ENCODE data around the gene NHERF2. TPM values are rescaled to one million over a fixed set of nuclear protein-coding genes. Genes with fewer than 3 reads are reported as not detected.

The NHERF2 gene
- polyA plus RNA-seq, 2 of the 4 experiments (the other 2 are of a cell fraction): 32.3 to 35.0 TPM

DNA sequence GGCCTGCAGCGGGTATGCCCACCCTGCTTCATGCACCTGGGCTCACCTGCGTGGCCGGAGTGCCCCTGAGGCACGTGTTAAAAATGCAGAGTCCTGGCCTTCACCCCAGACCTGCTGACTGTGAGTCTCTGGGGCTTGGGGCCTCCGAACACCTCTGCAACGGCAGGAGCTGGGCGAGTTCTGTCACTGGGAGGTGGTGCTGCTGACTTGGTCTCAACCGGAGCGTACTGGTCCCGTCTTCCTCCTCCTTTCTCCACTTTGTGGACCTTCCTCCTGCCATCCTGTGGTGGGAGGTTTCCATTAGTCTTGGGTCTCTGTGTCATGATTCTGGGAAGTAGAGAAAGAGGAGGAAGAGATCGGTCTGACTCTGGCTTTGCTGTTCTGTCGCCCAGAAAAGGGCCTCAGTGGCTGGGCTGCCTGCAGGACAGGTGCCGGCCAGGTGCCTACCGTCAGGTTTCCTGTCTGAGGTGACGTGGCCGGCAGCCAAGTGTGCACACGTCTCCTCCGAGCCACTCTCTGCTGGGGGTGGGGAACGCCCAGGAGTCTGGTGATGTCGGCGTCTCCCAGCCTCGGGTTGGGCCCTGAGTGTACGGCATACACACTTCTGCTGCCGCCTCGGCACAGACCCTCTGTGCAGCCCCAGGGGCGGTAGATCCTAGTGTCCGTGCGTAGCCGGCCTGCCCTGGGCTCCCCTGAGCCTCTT is 28.0 kb downstream of the NHERF2 start (continued):
- TF ChIP-seq MAFK (IDR thresholded peaks at IDR 0.05; ENCODE audit: partially characterized antibody) (no peak), EHMT2 (IDR thresholded peaks at IDR 0.05; ENCODE audit: low read depth) (no peak)
- TF ChIP-seq, protein P1, sequence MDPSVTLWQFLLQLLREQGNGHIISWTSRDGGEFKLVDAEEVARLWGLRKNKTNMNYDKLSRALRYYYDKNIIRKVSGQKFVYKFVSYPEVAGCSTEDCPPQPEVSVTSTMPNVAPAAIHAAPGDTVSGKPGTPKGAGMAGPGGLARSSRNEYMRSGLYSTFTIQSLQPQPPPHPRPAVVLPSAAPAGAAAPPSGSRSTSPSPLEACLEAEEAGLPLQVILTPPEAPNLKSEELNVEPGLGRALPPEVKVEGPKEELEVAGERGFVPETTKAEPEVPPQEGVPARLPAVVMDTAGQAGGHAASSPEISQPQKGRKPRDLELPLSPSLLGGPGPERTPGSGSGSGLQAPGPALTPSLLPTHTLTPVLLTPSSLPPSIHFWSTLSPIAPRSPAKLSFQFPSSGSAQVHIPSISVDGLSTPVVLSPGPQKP (IDR thresholded peaks at IDR 0.05; ENCODE audit: low read depth, low read length): no peak

DNA sequence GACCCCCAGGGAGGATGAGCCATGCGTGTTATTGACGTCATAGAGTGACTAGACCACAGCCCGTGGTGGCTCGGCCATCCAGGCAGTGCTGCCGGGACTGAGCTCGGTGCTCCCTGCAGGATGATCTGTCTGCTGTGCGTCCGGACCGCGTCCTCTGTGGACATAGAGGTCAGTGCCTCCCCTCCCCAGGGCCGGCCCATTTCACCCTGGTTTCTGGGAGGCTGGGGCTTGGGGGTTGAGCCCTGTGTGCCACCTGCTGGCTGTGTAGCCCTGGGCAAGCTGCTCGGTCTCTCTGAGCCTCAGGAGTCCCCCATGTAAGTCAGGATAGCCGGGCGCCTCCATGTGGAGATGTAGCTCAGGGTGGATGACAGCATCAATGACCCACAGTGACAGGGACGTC is 29.4 kb downstream of the NHERF2 start:
- Histone ChIP-seq H3K4me2 (no peak overlapping the region), H3K4me3 (no peak overlapping the region), H3K9me3 (no peaks in the 10 kb centered on the region), H3K4me1 (no peaks in the 10 kb centered on the region), H3K27ac (no peak overlapping the region)
- ATAC-seq (peak; percentile 54 to 76; a peak in 5 of 6 replicates), FAIRE-seq (no peak), DNase-seq (ENCODE audit: low read depth in 1 of 2, low spot score in 1 of 2) (peak in 1 of 2 experiments; percentile 54)
- WGBS (ENCODE audit: missing lambda C conversion rate): 75% methylated on average over 9 of the region's 15 CpGs
- TF ChIP-seq HDAC2 (IDR thresholded peaks at IDR 0.05) (no peak), JUNB (IDR thresholded peaks at IDR 0.05) (no peak), RAD21 (conservative IDR thresholded peaks at IDR 0.05 in 1 of 2, IDR thresholded peaks at IDR 0.05 in 1 of 2) (peak; percentile 30 to 48; a peak in 2 of 5 replicates), ZFP36 (IDR thresholded peaks at IDR 0.05; ENCODE audit: borderline replicate concordance, partially characterized antibody) (no peak), SMC3 (IDR thresholded peaks at IDR 0.05) (peak; percentile 42; the same call in 1 of the 3 replicates), EHF (CRISPR knock-in tag; IDR thresholded peaks at IDR 0.05) (no peak), CBX8 (IDR thresholded peaks at IDR 0.05) (no peak)
- TF ChIP-seq, protein P2, sequence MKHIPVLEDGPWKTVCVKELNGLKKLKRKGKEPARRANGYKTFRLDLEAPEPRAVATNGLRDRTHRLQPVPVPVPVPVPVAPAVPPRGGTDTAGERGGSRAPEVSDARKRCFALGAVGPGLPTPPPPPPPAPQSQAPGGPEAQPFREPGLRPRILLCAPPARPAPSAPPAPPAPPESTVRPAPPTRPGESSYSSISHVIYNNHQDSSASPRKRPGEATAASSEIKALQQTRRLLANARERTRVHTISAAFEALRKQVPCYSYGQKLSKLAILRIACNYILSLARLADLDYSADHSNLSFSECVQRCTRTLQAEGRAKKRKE (CRISPR knock-in tag; IDR thresholded peaks at IDR 0.05; ENCODE audit: low read depth): no peak
- ChIA-PET CTCF (interaction anchor here (0.8 to 3.3 kb wide), 19 partner anchors 8 to 88 kb away, joined by 3 to 27 read pairs (median 8); partner anchors contain the start of genes NTHL1 and TSC2), POLR2A (interaction anchor here (1.4 kb wide), 1 partner anchor 8 kb away, joined by 5 read pairs; the partner anchor contains the start of genes NTHL1 and TSC2)

DNA sequence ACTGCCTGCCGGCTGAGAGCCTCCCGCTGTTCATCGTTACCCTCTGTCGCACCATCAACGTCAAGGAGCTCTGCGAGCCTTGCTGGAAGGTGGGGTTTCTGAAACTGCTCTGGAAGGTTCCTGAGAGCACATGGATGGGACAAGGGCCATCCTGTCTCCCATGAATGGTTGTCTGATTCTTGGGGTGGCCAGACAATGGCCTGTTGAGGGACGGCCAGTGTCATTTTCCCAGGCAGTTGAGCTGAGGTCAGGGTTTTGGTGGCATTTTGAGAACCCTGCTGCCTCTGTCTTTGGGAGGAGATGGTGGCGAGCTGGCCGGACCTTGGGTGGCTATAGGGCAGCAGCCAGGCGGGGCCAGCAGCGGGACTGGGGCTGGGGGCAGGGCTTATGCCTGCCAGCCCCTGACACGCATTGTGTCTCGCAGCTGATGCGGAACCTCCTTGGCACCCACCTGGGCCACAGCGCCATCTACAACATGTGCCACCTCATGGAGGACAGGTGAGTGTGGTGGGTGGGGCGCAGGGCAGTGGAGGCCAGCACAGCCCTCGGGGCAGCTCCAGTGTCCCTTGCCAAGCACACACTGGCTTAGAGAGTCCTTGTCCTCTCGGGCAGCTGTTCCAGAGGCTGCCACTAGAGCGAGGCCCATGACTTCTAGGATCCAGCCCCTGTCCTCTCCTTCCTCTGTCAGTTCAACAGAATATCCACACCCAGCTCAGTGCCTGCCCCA is 30.1 kb downstream of the NHERF2 start:
- no peaks in the 10 kb centered on the region for H3K9me3 ChIP-seq
- no peaks in the 10 kb centered on the region for H3K4me1 ChIP-seq
- H3K4me3 ChIP-seq: no peak overlapping the region
- ChIA-PET CTCF (interaction anchor here (0.7 to 3.3 kb wide), 18 partner anchors 7 to 84 kb away, joined by 3 to 27 read pairs (median 9); partner anchors contain the start of genes NTHL1 and TSC2), POLR2A (interaction anchor here (1.3 to 1.4 kb wide), 2 partner anchors 9 to 98 kb away, joined by 5 read pairs; partner anchors contain the start of genes NTHL1, TRAF7 and TSC2)
- ATAC-seq: peak; percentile 88 to 91
- no peak overlapping the region for H3K4me2 ChIP-seq
- peak in 1 of 2 experiments; percentile 56 for DNase-seq (ENCODE audit: low read depth in 1 of 2, low spot score in 1 of 2)
- 0 out of 5 replicates have a peak, but pooled peaks of 1 of the 2 experiments have one; percentile 9 for TF ChIP-seq RAD21 (conservative IDR thresholded peaks at IDR 0.05 in 1 of 2, IDR thresholded peaks at IDR 0.05 in 1 of 2)
- TF ChIP-seq, protein P2 (CRISPR knock-in tag; IDR thresholded peaks at IDR 0.05; ENCODE audit: low read depth): no peak
- no peak for FAIRE-seq
- 86% methylated on average over 18 of the region's 19 CpGs for WGBS (ENCODE audit: missing lambda C conversion rate)
- H3K27ac ChIP-seq: no peak overlapping the region

DNA sequence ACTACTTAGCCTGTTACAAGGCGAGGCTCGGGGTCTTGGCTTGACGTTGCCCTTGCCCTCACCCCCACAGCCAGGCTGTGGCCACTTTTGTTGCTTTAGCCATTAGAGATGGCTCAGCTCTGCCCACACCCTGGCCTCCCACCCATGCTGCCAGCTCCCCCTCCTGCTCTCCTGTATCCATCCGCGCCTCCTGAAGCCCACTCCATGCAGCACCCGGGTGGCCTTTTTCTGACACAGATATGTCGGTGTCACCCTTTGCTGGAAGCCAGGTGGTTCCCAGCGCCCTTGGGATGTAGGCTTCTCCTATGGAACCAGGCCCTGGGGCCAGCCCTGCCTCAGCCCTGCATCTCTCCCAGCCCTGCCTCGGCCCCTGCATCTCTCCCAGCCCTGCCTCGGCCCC is 30.7 kb downstream of the NHERF2 start:
- H3K9me3 ChIP-seq: no peaks in the 10 kb centered on the region
- FAIRE-seq: no peak
- H3K4me2 ChIP-seq: no peak overlapping the region
- H3K4me1 ChIP-seq: no peaks in the 10 kb centered on the region
- no peak for DNase-seq (ENCODE audit: low read depth in 1 of 2, low spot score in 1 of 2)
- no peak overlapping the region for H3K4me3 ChIP-seq
- ChIA-PET CTCF (interaction anchor here (1.1 to 3.3 kb wide), 10 partner anchors 9 to 83 kb away, joined by 3 to 27 read pairs (median 14); partner anchors contain the start of genes NTHL1 and TSC2), POLR2A (interaction anchor here (1.3 kb wide), 1 partner anchor 98 kb away, joined by 5 read pairs; the partner anchor contains the start of gene TRAF7)
- TF ChIP-seq HOXA7 (CRISPR knock-in tag; IDR thresholded peaks at IDR 0.05): no peak
- no peak for TF ChIP-seq KDM5A (IDR thresholded peaks at IDR 0.05)
- TF ChIP-seq POLR2A (IDR thresholded peaks at IDR 0.05; ENCODE audit: low read length): no peak
- TF ChIP-seq, protein P1 (IDR thresholded peaks at IDR 0.05; ENCODE audit: low read depth, low read length): no peak
- TF ChIP-seq EHMT2 (IDR thresholded peaks at IDR 0.05; ENCODE audit: low read depth): no peak
- TF ChIP-seq POLR2AphosphoS2 (conservative IDR thresholded peaks at IDR 0.05; ENCODE audit: low read length): no peak
- TF ChIP-seq EP300 (IDR thresholded peaks at IDR 0.05): no peak
- no peak for TF ChIP-seq NFE2L2 (conservative IDR thresholded peaks at IDR 0.05; ENCODE audit: low read length)
- no peak for TF ChIP-seq GATA3 (IDR thresholded peaks at IDR 0.05; ENCODE audit: borderline replicate concordance)
- TF ChIP-seq MAFK (IDR thresholded peaks at IDR 0.05; ENCODE audit: partially characterized antibody): no peak
- TF ChIP-seq MAZ (IDR thresholded peaks at IDR 0.05; ENCODE audit: borderline replicate concordance, low read depth, low read length): no peak
- H3K27ac ChIP-seq: no peak overlapping the region
- ATAC-seq: peak; percentile 15 to 28
- 93% methylated on average over 10 of the region's 10 CpGs for WGBS (ENCODE audit: missing lambda C conversion rate)
